ENCODE results near the gene ABCC1.

ABCC1 gene

GRCh38 chr16:16018705-16019104, 69.3 kb downstream of the ABCC1 start:
- DNase-seq (no peak), ATAC-seq (ENCODE audit: insufficient read depth, low read depth) (no peak)
- Histone ChIP-seq H3K4me2 (ENCODE audit: insufficient read depth, low read length) (no peak overlapping the region), H3K79me2 (ENCODE audit: insufficient read depth, low read length) (no peaks in the 10 kb centered on the region), H3K4me1 (ENCODE audit: insufficient read depth, low read length) (no peaks in the 10 kb centered on the region), H3K36me3 (ENCODE audit: insufficient read depth, low read length) (peaks cover 82% of the 10 kb centered on the region), H2AFZ (ENCODE audit: low read depth, low read length) (no peak overlapping the region), H3K9ac (ENCODE audit: low read depth, low read length) (no peak overlapping the region), H4K20me1 (ENCODE audit: insufficient read depth, low read length) (0 out of 2 replicates have a peak, but pooled peaks cover under 1% of the 10 kb centered on the region), H3K4me3 (ENCODE audit: low read depth in 1 of 2, low read length in 2 of 2) (no peak overlapping the region), H3K27me3 (ENCODE audit: insufficient read depth, low read length, poor library complexity) (no peaks in the 10 kb centered on the region), H3K9me3 (ENCODE audit: insufficient read depth, low read length, severe bottlenecking) (no peaks in the 10 kb centered on the region), H3K27ac (ENCODE audit: low read length) (no peak overlapping the region)
- TF ChIP-seq CTCF (IDR thresholded peaks at IDR 0.05; ENCODE audit: borderline replicate concordance, extremely low read depth, low read length, poor library complexity, severe bottlenecking) (no peak), EZH2 (IDR thresholded peaks at IDR 0.05; ENCODE audit: borderline replicate concordance, low read depth, low read length, severe bottlenecking) (no peak)

GRCh38 chr16:16019488-16019887, 70.1 kb downstream of the ABCC1 start:
- ATAC-seq (ENCODE audit: insufficient read depth, low read depth) (no peak), DNase-seq (no peak)
- H4K20me1 ChIP-seq (ENCODE audit: insufficient read depth, low read length), result no peaks in the 10 kb centered on the region
- H3K79me2 ChIP-seq (ENCODE audit: insufficient read depth, low read length), result no peaks in the 10 kb centered on the region
- no peak for TF ChIP-seq CTCF (IDR thresholded peaks at IDR 0.05; ENCODE audit: borderline replicate concordance, extremely low read depth, low read length, poor library complexity, severe bottlenecking)
- TF ChIP-seq EZH2 (IDR thresholded peaks at IDR 0.05; ENCODE audit: borderline replicate concordance, low read depth, low read length, severe bottlenecking), result no peak
- H3K4me3 ChIP-seq (ENCODE audit: low read depth in 1 of 2, low read length in 2 of 2), result no peak overlapping the region
- H3K27me3 ChIP-seq (ENCODE audit: insufficient read depth, low read length, poor library complexity), result no peaks in the 10 kb centered on the region
- H3K27ac ChIP-seq (ENCODE audit: low read length), result no peak overlapping the region
- H2AFZ ChIP-seq (ENCODE audit: low read depth, low read length), result no peak overlapping the region
- no peak overlapping the region for H3K9ac ChIP-seq (ENCODE audit: low read depth, low read length)
- H3K9me3 ChIP-seq (ENCODE audit: insufficient read depth, low read length, severe bottlenecking), result no peaks in the 10 kb centered on the region
- H3K4me2 ChIP-seq (ENCODE audit: insufficient read depth, low read length), result no peak overlapping the region
- no peaks in the 10 kb centered on the region for H3K4me1 ChIP-seq (ENCODE audit: insufficient read depth, low read length)
- H3K36me3 ChIP-seq (ENCODE audit: insufficient read depth, low read length), result peaks cover 80% of the 10 kb centered on the region

GRCh38 chr16:16020291-16020690, 70.9 kb downstream of the ABCC1 start:
- Histone ChIP-seq H3K4me1 (ENCODE audit: insufficient read depth, low read length) (no peaks in the 10 kb centered on the region), H3K27ac (ENCODE audit: low read length) (no peak overlapping the region), H3K4me2 (ENCODE audit: insufficient read depth, low read length) (no peak overlapping the region), H4K20me1 (ENCODE audit: insufficient read depth, low read length) (no peaks in the 10 kb centered on the region), H3K4me3 (ENCODE audit: low read depth in 1 of 2, low read length in 2 of 2) (no peak overlapping the region), H3K27me3 (ENCODE audit: insufficient read depth, low read length, poor library complexity) (no peaks in the 10 kb centered on the region), H2AFZ (ENCODE audit: low read depth, low read length) (no peak overlapping the region), H3K9ac (ENCODE audit: low read depth, low read length) (no peak overlapping the region), H3K79me2 (ENCODE audit: insufficient read depth, low read length) (no peaks in the 10 kb centered on the region), H3K36me3 (ENCODE audit: insufficient read depth, low read length) (peaks cover 79% of the 10 kb centered on the region), H3K9me3 (ENCODE audit: insufficient read depth, low read length, severe bottlenecking) (no peaks in the 10 kb centered on the region)
- DNase-seq (no peak), ATAC-seq (ENCODE audit: insufficient read depth, low read depth) (no peak)
- TF ChIP-seq CTCF (IDR thresholded peaks at IDR 0.05; ENCODE audit: borderline replicate concordance, extremely low read depth, low read length, poor library complexity, severe bottlenecking), result no peak
- no peak for TF ChIP-seq EZH2 (IDR thresholded peaks at IDR 0.05; ENCODE audit: borderline replicate concordance, low read depth, low read length, severe bottlenecking)

GRCh38 chr16:16021020-16021419, 71.6 kb downstream of the ABCC1 start:
- no peak overlapping the region for H2AFZ ChIP-seq (ENCODE audit: low read depth, low read length)
- H3K27me3 ChIP-seq (ENCODE audit: insufficient read depth, low read length, poor library complexity), result no peaks in the 10 kb centered on the region
- no peak overlapping the region for H3K4me3 ChIP-seq (ENCODE audit: low read depth in 1 of 2, low read length in 2 of 2)
- DNase-seq (no peak), ATAC-seq (ENCODE audit: insufficient read depth, low read depth) (no peak)
- H3K4me1 ChIP-seq (ENCODE audit: insufficient read depth, low read length), result no peaks in the 10 kb centered on the region
- no peak for TF ChIP-seq EZH2 (IDR thresholded peaks at IDR 0.05; ENCODE audit: borderline replicate concordance, low read depth, low read length, severe bottlenecking)
- TF ChIP-seq CTCF (IDR thresholded peaks at IDR 0.05; ENCODE audit: borderline replicate concordance, extremely low read depth, low read length, poor library complexity, severe bottlenecking), result no peak
- H4K20me1 ChIP-seq (ENCODE audit: insufficient read depth, low read length), result no peaks in the 10 kb centered on the region
- no peak overlapping the region for H3K9ac ChIP-seq (ENCODE audit: low read depth, low read length)
- no peak overlapping the region for H3K4me2 ChIP-seq (ENCODE audit: insufficient read depth, low read length)
- peaks cover 76% of the 10 kb centered on the region for H3K36me3 ChIP-seq (ENCODE audit: insufficient read depth, low read length)
- H3K79me2 ChIP-seq (ENCODE audit: insufficient read depth, low read length), result no peaks in the 10 kb centered on the region
- H3K9me3 ChIP-seq (ENCODE audit: insufficient read depth, low read length, severe bottlenecking), result no peaks in the 10 kb centered on the region
- H3K27ac ChIP-seq (ENCODE audit: low read length), result no peak overlapping the region

Measured in DND-41 (cell line).